H9 (cell line): ENCODE data around the gene THSD4. TPM values are rescaled to one million over a fixed set of nuclear protein-coding genes. Genes with fewer than 3 reads are reported as not detected.
"Not testable (repeated sequence)": the region's sequence is repeated elsewhere in the genome, so short reads cannot be mapped to it uniquely, and the experiment has no call there.

Experiments
- DNase-seq: peaks from one replicate; pipeline ENCODE4 v3.0.0-alpha.2; 2017
- H2AFZ ChIP-seq: one replicate; pipeline ENCODE4 v1.6.1; 2013; ENCODE audit warnings: mild to moderate bottlenecking, low read length, control low read depth, moderate library complexity
- H2AK5ac ChIP-seq: 2 replicates; pipeline ENCODE4 v1.6.1; 2013; ENCODE audit warnings: low read length, control low read depth, mixed read lengths; ENCODE audit not compliant: insufficient read length
- H2BK120ac ChIP-seq: one replicate; pipeline ENCODE4 v1.6.1; 2013; ENCODE audit warnings: low read depth, mild to moderate bottlenecking, low read length, control low read depth, inconsistent platforms; ENCODE audit not compliant: poor library complexity, severe bottlenecking
- H2BK12ac ChIP-seq: 2 replicates; pipeline ENCODE4 v1.6.1; 2013; ENCODE audit warnings: low read length, control low read depth, mixed read lengths, low read depth; ENCODE audit not compliant: insufficient read length
- H2BK15ac ChIP-seq: 2 replicates; pipeline ENCODE4 v1.6.1; 2013; ENCODE audit warnings: low read depth, low read length, control low read depth
- H2BK20ac ChIP-seq: one replicate; pipeline ENCODE4 v1.6.1; 2013; ENCODE audit warnings: low read depth, mild to moderate bottlenecking, low read length, control low read depth, inconsistent platforms; ENCODE audit not compliant: poor library complexity, severe bottlenecking
- H2BK5ac ChIP-seq: 2 replicates; pipeline ENCODE4 v1.6.1; 2013; ENCODE audit warnings: low read length, control low read depth, mixed read lengths; ENCODE audit not compliant: insufficient read length
- H3K14ac ChIP-seq: 2 replicates; pipeline ENCODE4 v1.6.1; 2013; ENCODE audit warnings: low read length, control low read depth; ENCODE audit not compliant: insufficient read depth
- H3K18ac ChIP-seq: 2 replicates; pipeline ENCODE4 v1.6.1; 2013; ENCODE audit warnings: low read depth, mild to moderate bottlenecking, mixed read lengths, low read length, control low read depth; ENCODE audit not compliant: insufficient read length
- H3K23ac ChIP-seq: 2 replicates; pipeline ENCODE4 v1.6.1; 2013; ENCODE audit warnings: low read length, control low read depth, mixed read lengths, low read depth; ENCODE audit not compliant: insufficient read length
- H3K23me2 ChIP-seq: 2 replicates; pipeline ENCODE4 v1.6.1; 2013; ENCODE audit warnings: low read depth, mild to moderate bottlenecking, mixed read lengths, low read length, control low read depth; ENCODE audit not compliant: insufficient read length, poor library complexity, severe bottlenecking
- H3K27ac ChIP-seq: 2 replicates; pipeline ENCODE4 v1.5.1; 2013; ENCODE audit warnings: low read length, control low read depth, mixed read lengths, low read depth; ENCODE audit not compliant: insufficient read length
- H3K27me3 ChIP-seq: 2 replicates; pipeline ENCODE4 v1.6.1; 2013; ENCODE audit warnings: low read length, control low read depth, inconsistent platforms; ENCODE audit not compliant: insufficient read depth
- H3K4ac ChIP-seq: 2 replicates; pipeline ENCODE4 v1.6.1; 2013; ENCODE audit warnings: low read depth, mild to moderate bottlenecking, control low read depth, inconsistent platforms, low read length, moderate library complexity
- H3K4me1 ChIP-seq: 2 replicates; pipeline ENCODE4 v1.6.1; 2013; ENCODE audit warnings: low read length, control low read depth, inconsistent platforms; ENCODE audit not compliant: insufficient read depth
- H3K4me2 ChIP-seq: 2 replicates; pipeline ENCODE4 v1.6.1; 2013; ENCODE audit warnings: low read length, control low read depth, mixed read lengths; ENCODE audit not compliant: insufficient read length, insufficient read depth
- H3K56ac ChIP-seq: 2 replicates; pipeline ENCODE4 v1.6.1; 2013; ENCODE audit warnings: low read depth, mild to moderate bottlenecking, mixed read lengths, low read length, control low read depth; ENCODE audit not compliant: insufficient read length
- H3K79me1 ChIP-seq: 2 replicates; pipeline ENCODE4 v1.6.1; 2013; ENCODE audit warnings: low read depth, mild to moderate bottlenecking, moderate library complexity, low read length, control low read depth, inconsistent platforms; ENCODE audit not compliant: insufficient read depth, poor library complexity, severe bottlenecking
- H3K79me2 ChIP-seq: 2 replicates; pipeline ENCODE4 v1.6.1; 2013; ENCODE audit warnings: low read length, control low read depth, inconsistent platforms; ENCODE audit not compliant: insufficient read depth
- H3K9ac ChIP-seq: 2 replicates; pipeline ENCODE4 v1.6.1; 2013; ENCODE audit warnings: low read length, control low read depth, mixed read lengths; ENCODE audit not compliant: insufficient read length; ENCODE audit errors: extremely low read depth
- H3K9me3 ChIP-seq: one replicate; pipeline ENCODE4 v1.6.1; 2013; ENCODE audit warnings: low read depth, low read length, inconsistent platforms; ENCODE audit not compliant: control insufficient read depth
- H3T11ph ChIP-seq: one replicate; pipeline ENCODE4 v1.6.1; 2013; ENCODE audit warnings: mild to moderate bottlenecking, low read length, control low read depth, inconsistent platforms
- H4K20me1 ChIP-seq: one replicate; pipeline ENCODE4 v1.6.1; 2013; ENCODE audit not compliant: control insufficient read depth, insufficient read length, insufficient read depth
- H4K5ac ChIP-seq: 2 replicates; pipeline ENCODE4 v1.6.1; 2013; ENCODE audit warnings: low read depth, mild to moderate bottlenecking, mixed read lengths, low read length, control low read depth; ENCODE audit not compliant: insufficient read length
- H4K8ac ChIP-seq: replicated peaks from 2 replicates; pipeline ENCODE4 v1.6.1; 2013; ENCODE audit warnings: low read length, control low read depth, mixed read lengths, low read depth; ENCODE audit not compliant: insufficient read length
- H4K91ac ChIP-seq: 2 replicates; pipeline ENCODE4 v1.6.1; 2013; ENCODE audit warnings: low read depth, mild to moderate bottlenecking, moderate library complexity, mixed read lengths, low read length, control low read depth; ENCODE audit not compliant: insufficient read length
- H3K27ac Mint-ChIP-seq, 3 experiments: 2 replicates in 2 of 3; 3 replicates in 1 of 3; pipeline ENCODE4 v1.8.0; 2020 to 2021; ENCODE audit warnings: mixed read lengths in 3 of 3, mild to moderate bottlenecking in 1 of 3, moderate library complexity in 1 of 3
- H3K27me3 Mint-ChIP-seq: 2 replicates; pipeline ENCODE4 v1.8.0; 2021; ENCODE audit warnings: low read depth, mild to moderate bottlenecking, moderate library complexity, mixed read lengths
- H3K36me3 Mint-ChIP-seq, 3 experiments: 2 replicates in 2 of 3; 3 replicates in 1 of 3; pipeline ENCODE4 v1.8.0; 2020 to 2021; ENCODE audit warnings: low read depth in 3 of 3, mixed read lengths in 3 of 3; ENCODE audit not compliant: insufficient read depth in 1 of 3
- H3K4me1 Mint-ChIP-seq, 2 experiments: 2 replicates each; pipeline ENCODE4 v1.8.0; 2020; ENCODE audit warnings: mixed read lengths in 2 of 2
- H3K4me3 Mint-ChIP-seq, 2 experiments: 2 replicates in 1 of 2; 3 replicates in 1 of 2; pipeline ENCODE4 v1.8.0; 2020 to 2021; ENCODE audit warnings: mild to moderate bottlenecking in 2 of 2, mixed read lengths in 2 of 2, moderate library complexity in 1 of 2
- H3K9me3 Mint-ChIP-seq, 2 experiments: 2 replicates in 1 of 2; 3 replicates in 1 of 2; pipeline ENCODE4 v1.8.0; 2020; ENCODE audit warnings: mild to moderate bottlenecking in 2 of 2, mixed read lengths in 2 of 2, moderate library complexity in 1 of 2
- WGBS: extraction: QIAGEN DNeasy Blood & Tissue Kit; methylation state at CpG from one replicate; pipeline ENCODE4 v1.1.7; 2013; ENCODE audit warnings: missing lambda C conversion rate, low lambda C conversion rate, mixed read lengths; ENCODE audit not compliant: insufficient read length; ENCODE audit errors: extremely low coverage; 5-methylcytosine and 5-hydroxymethylcytosine counted together
- total RNA-seq: library from RNA; stranded (reverse); gene quantifications from 2 replicates; pipeline ENCODE4 v1.2.1, GENCODE V29; 2021

Gene THSD4
- total RNA-seq, 1 experiment from 2014 or later = 5.5 TPM

GRCh38 chr15:71372769-71373168 lies 257.5 kb downstream of the THSD4 start:
- H2BK20ac ChIP-seq, H3K9ac ChIP-seq, H4K91ac ChIP-seq, H3K27me3 ChIP-seq, H3K27ac ChIP-seq, H3K14ac ChIP-seq, H4K5ac ChIP-seq, H3K4me3 Mint-ChIP-seq, H4K8ac ChIP-seq, H2BK12ac ChIP-seq, H2BK15ac ChIP-seq, H3T11ph ChIP-seq, H3K23me2 ChIP-seq, H3K56ac ChIP-seq, H3K4ac ChIP-seq, H3K18ac ChIP-seq, H3K23ac ChIP-seq, H2AK5ac ChIP-seq, H2AFZ ChIP-seq, H2BK120ac ChIP-seq, H3K27me3 Mint-ChIP-seq, H3K27ac Mint-ChIP-seq, DNase-seq, H3K9me3 ChIP-seq, H3K79me2 ChIP-seq, H2BK5ac ChIP-seq, H3K4me1 ChIP-seq, H4K20me1 ChIP-seq, H3K79me1 ChIP-seq, H3K4me2 ChIP-seq: not testable (repeated sequence)
- no CpG with 5 or more reads among the region's 7 CpGs for WGBS
- peaks cover 9 to 27% of the 10 kb centered on the region in 2 experiments for H3K9me3 Mint-ChIP-seq
- peaks cover 0 to 35% (median 4%) of the 10 kb centered on the region in 3 experiments; a peak in 6 of 7 replicates for H3K36me3 Mint-ChIP-seq
- H3K4me1 Mint-ChIP-seq = peaks cover 16 to 27% of the 10 kb centered on the region in 2 experiments
